GM23248 (cell line): ENCODE measurements around the gene ZBTB43. TPM values are rescaled to one million over a fixed set of nuclear protein-coding genes. Genes with fewer than 3 reads are reported as not detected.

Experiments
- DNase-seq: peaks from one replicate; pipeline ENCODE4 v3.0.0-alpha.2; 2015
- H2AFZ ChIP-seq: fragments of 200-600 bp; sonication (generic); 2 replicates; pipeline ENCODE4 v1.6.1; 2016; ENCODE audit warnings: antibody characterized with exemption
- H3F3A ChIP-seq: fragments of 200-600 bp; sonication (generic); 2 replicates; pipeline ENCODE4 v1.6.1; 2016; ENCODE audit warnings: mild to moderate bottlenecking, antibody characterized with exemption, mixed run types; ENCODE audit not compliant: insufficient read depth
- H3K27ac ChIP-seq: fragments of 200-600 bp; sonication (generic); 2 replicates; pipeline ENCODE4 v1.5.1; 2016; ENCODE audit warnings: mild to moderate bottlenecking
- H3K27me3 ChIP-seq: fragments of 200-600 bp; sonication (generic); replicated peaks from 2 replicates; pipeline ENCODE4 v1.6.1; 2016; ENCODE audit warnings: mild to moderate bottlenecking; ENCODE audit not compliant: insufficient read depth
- H3K36me3 ChIP-seq: fragments of 200-600 bp; sonication (generic); 2 replicates; pipeline ENCODE4 v1.6.1; 2016; ENCODE audit warnings: low read depth, mild to moderate bottlenecking
- H3K4me1 ChIP-seq: fragments of 200-600 bp; sonication (generic); 2 replicates; pipeline ENCODE4 v1.6.1; 2016; ENCODE audit warnings: mild to moderate bottlenecking; ENCODE audit not compliant: insufficient read depth
- H3K4me2 ChIP-seq: fragments of 200-600 bp; sonication (generic); one replicate; pipeline ENCODE4 v1.6.1; 2016; ENCODE audit warnings: mild to moderate bottlenecking; ENCODE audit not compliant: unreplicated experiment
- H3K4me3 ChIP-seq: fragments of 200-600 bp; sonication (generic); 2 replicates; pipeline ENCODE4 v1.5.1; 2016; ENCODE audit warnings: mild to moderate bottlenecking
- H3K79me2 ChIP-seq: fragments of 200-600 bp; sonication (generic); 2 replicates; pipeline ENCODE4 v1.6.1; 2016; ENCODE audit warnings: mild to moderate bottlenecking; ENCODE audit not compliant: insufficient read depth
- H3K9ac ChIP-seq: fragments of 200-600 bp; sonication (generic); 2 replicates; pipeline ENCODE4 v1.6.1; 2016; ENCODE audit warnings: mild to moderate bottlenecking
- H3K9me2 ChIP-seq: fragments of 200-600 bp; sonication (generic); 2 replicates; pipeline ENCODE4 v1.6.1; 2016; ENCODE audit warnings: mixed run types, mild to moderate bottlenecking, moderate library complexity; ENCODE audit not compliant: insufficient read depth
- H3K9me3 ChIP-seq: fragments of 200-600 bp; sonication (generic); one replicate; pipeline ENCODE4 v1.6.1; 2017; ENCODE audit warnings: low read depth
- H4K20me1 ChIP-seq: fragments of 200-600 bp; sonication (generic); 2 replicates; pipeline ENCODE4 v1.6.0; 2016; ENCODE audit not compliant: insufficient read depth
- EZH2 ChIP-seq: fragments of 200-600 bp; sonication (generic); IDR thresholded peaks from 2 replicates; pipeline ENCODE4 v1.6.1; 2018; ENCODE audit warnings: antibody characterized with exemption, mild to moderate bottlenecking; ENCODE audit not compliant: insufficient read depth, poor library complexity, severe bottlenecking
- EZH2phosphoT487 ChIP-seq: fragments of 200-600 bp; sonication (generic); IDR thresholded peaks from 2 replicates; pipeline ENCODE4 v1.6.1; 2018; ENCODE audit warnings: antibody characterized with exemption, moderate library complexity, mild to moderate bottlenecking, low read depth; ENCODE audit not compliant: insufficient read depth
- WGBS, 2 experiments: methylation state at CpG; one replicate each; pipeline ENCODE4 v1.1.6; 2015 to 2017; ENCODE audit warnings: low lambda C conversion rate in 2 of 2, low coverage in 1 of 2; ENCODE audit errors: missing lambda C conversion rate in 2 of 2; 5-methylcytosine and 5-hydroxymethylcytosine counted together
- in situ Hi-C: fragments of 300-500 bp; cut with MboI; formaldehyde crosslinking; loops from 2 replicates; pipeline ENCODE4 v1.15.0; 2020
- polyA plus RNA-seq: library from polyadenylated mRNA; unstranded; fragments of >200 nt; fragmentation: Nextera tagmentation; extraction: Ambion mirVana; gene quantifications from 2 replicates; pipeline ENCODE4 v1.2.1, GENCODE V29; 2016
- total RNA-seq: library from RNA; depleted of rRNA; stranded (reverse); fragments of >200 nt; shearing (Covaris generic); gene quantifications from 2 replicates; pipeline ENCODE4 v1.2.3, GENCODE V29; 2014

The ZBTB43 gene
- total and polyA plus RNA-seq, 2 experiments from 2014 or later, result 8.5 to 12.3 TPM

- DNase-seq, result no peak
- Histone ChIP-seq H4K20me1 (no peaks in the 10 kb centered on the region), H3K9me3 (no peaks in the 10 kb centered on the region), H3K4me1 (no peaks in the 10 kb centered on the region), H3K9me2 (no peaks in the 10 kb centered on the region), H3K27me3 (peaks cover 31% of the 10 kb centered on the region), H3F3A (no peaks in the 10 kb centered on the region), H3K9ac (no peak overlapping the region), H3K4me2 (no peak overlapping the region), H2AFZ (no peak overlapping the region), H3K27ac (no peak overlapping the region), H3K36me3 (no peaks in the 10 kb centered on the region), H3K79me2 (no peaks in the 10 kb centered on the region), H3K4me3 (no peak overlapping the region)
- TF ChIP-seq EZH2phosphoT487, result no peak
- no peak for TF ChIP-seq EZH2
- 29 to 31% methylated on average over 3 of the region's 3 CpGs for WGBS, 2 experiments
- in situ Hi-C loops, result no loop called here
Observed at GRCh38 chr9:126852086-126852688, 47.3 kb downstream of the ZBTB43 start.

DNA sequence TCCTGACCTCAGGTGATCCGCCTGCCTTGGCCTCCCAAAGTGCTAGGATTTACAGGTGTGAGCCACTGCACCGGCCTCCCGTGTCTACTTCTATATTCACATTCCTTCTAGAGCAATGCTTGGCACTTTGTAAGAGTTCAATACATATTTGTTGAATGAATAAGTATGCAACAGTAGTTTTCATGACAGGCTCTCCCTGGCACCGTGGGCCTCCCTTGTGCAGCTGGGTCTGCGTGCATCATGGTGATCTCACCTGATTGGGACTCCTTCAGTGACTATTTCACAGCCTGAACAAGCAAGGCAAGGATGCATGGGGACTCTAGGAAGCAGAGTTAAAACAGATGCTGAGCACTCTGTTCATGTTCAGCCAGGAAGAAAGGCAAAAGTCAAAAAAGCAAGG lies 48.8 kb downstream of the ZBTB43 start:
- H3K36me3 ChIP-seq, result no peaks in the 10 kb centered on the region
- peak; percentile 73 for DNase-seq

GRCh38 chr9:126854734-126855133 lies 49.9 kb downstream of the ZBTB43 start:
- no peak overlapping the region for H2AFZ ChIP-seq
- H3K9me3 ChIP-seq, result no peaks in the 10 kb centered on the region
- no peak overlapping the region for H3K4me2 ChIP-seq
- H3F3A ChIP-seq, result no peaks in the 10 kb centered on the region
- H3K36me3 ChIP-seq, result no peaks in the 10 kb centered on the region
- H3K9me2 ChIP-seq, result no peaks in the 10 kb centered on the region
- H4K20me1 ChIP-seq, result no peaks in the 10 kb centered on the region
- no peak overlapping the region for H3K9ac ChIP-seq
- WGBS, 2 experiments, result 42 to 55% methylated on average over 7 of the region's 7 CpGs
- H3K27ac ChIP-seq, result no peak overlapping the region
- TF ChIP-seq EZH2, result no peak
- no peak for TF ChIP-seq EZH2phosphoT487
- H3K27me3 ChIP-seq, result peaks cover 31% of the 10 kb centered on the region
- H3K79me2 ChIP-seq, result no peaks in the 10 kb centered on the region
- no peak for DNase-seq
- no peaks in the 10 kb centered on the region for H3K4me1 ChIP-seq
- H3K4me3 ChIP-seq, result no peak overlapping the region
- in situ Hi-C loops, result no loop called here

More for the DNA sequence above, 48.8 kb downstream of the ZBTB43 start:
- Histone ChIP-seq H3K4me2 (no peak overlapping the region), H4K20me1 (no peaks in the 10 kb centered on the region), H3K4me3 (no peak overlapping the region), H3K79me2 (no peaks in the 10 kb centered on the region), H2AFZ (no peak overlapping the region), H3F3A (no peaks in the 10 kb centered on the region), H3K9me3 (no peaks in the 10 kb centered on the region), H3K27ac (no peak overlapping the region), H3K9ac (no peak overlapping the region), H3K27me3 (peaks cover 31% of the 10 kb centered on the region), H3K4me1 (no peaks in the 10 kb centered on the region), H3K9me2 (no peaks in the 10 kb centered on the region)
- TF ChIP-seq EZH2, result no peak
- TF ChIP-seq EZH2phosphoT487, result no peak
- in situ Hi-C loops, result no loop called here
- WGBS, 2 experiments, result 40 to 41% methylated on average over 5 of the region's 5 CpGs

DNA sequence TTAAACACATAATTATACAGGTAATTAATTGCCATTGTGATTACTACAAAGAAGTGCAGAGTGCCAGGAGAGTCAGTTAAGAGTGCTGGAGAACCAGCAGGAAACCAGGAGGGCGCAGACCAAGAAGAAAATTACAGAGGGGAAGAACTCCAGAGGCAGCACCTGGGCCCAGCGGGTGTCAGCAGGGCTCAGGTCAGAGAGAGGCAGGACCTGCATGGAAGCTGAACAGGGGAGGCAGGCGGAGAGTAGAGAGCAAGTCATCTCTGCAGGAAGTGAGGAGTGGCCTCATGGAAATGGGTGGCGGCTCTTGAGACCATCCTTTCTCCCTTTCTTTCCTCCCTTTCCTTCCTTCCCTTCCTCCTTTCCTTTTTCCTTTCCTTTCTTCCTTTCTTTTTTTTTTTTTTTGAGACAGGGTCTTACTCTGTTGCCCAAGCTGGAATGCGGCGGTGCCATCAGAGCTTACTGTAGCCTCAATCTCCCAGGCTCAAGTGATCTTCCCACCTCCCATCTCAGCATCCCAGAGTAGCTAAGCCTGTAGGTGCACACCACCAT lies 51.6 kb downstream of the ZBTB43 start:
- no peak for DNase-seq
- Histone ChIP-seq H3K9ac (no peak overlapping the region), H3K9me3 (no peaks in the 10 kb centered on the region), H3K27ac (no peak overlapping the region), H3K4me1 (peaks cover under 1% of the 10 kb centered on the region; the same call in 1 of the 2 replicates), H2AFZ (no peak overlapping the region), H3K9me2 (no peaks in the 10 kb centered on the region), H3K4me2 (no peak overlapping the region), H3K27me3 (peaks cover 30% of the 10 kb centered on the region), H4K20me1 (no peaks in the 10 kb centered on the region), H3K79me2 (peaks cover 6% of the 10 kb centered on the region), H3K4me3 (no peak overlapping the region), H3F3A (peaks cover 1% of the 10 kb centered on the region; the same call in 1 of the 2 replicates), H3K36me3 (no peaks in the 10 kb centered on the region)
- WGBS, 2 experiments, result 86 to 95% methylated on average over 5 to 6 of the region's 6 CpGs
- TF ChIP-seq EZH2phosphoT487 (no peak), EZH2 (no peak)
- in situ Hi-C loops, result no loop called here
